Stimulated activated CD4-positive, alpha-beta T cell treated with anti-CD3 and anti-CD28 coated beads, Interleukin-4, amount 100 ng/mL, for 1 hour (primary cell): ENCODE measurements around the gene MAN2C1.
A peak's percentile ranks its signal among the peaks of the same experiment; 100 is the strongest.
"Not testable (repeated sequence)": the region's sequence is repeated elsewhere in the genome, so short reads cannot be mapped to it uniquely, and the experiment has no call there.

ENCODE experiments used
- DNase-seq: peaks from one replicate; pipeline ENCODE4 v3.0.0-alpha.2; 2020

The MAN2C1 gene

GRCh38 chr15:75367913-75368688 is at the start of gene MAN2C1:
MAN2C1 (minus strand) TSS chr15:75368607; CDS start chr15:75368583, 24 bp downstream.
- peak; percentile 94 for DNase-seq

GRCh38 chr15:75416584-75416983 is 48.2 kb upstream of the MAN2C1 start:
- no peak for DNase-seq

GRCh38 chr15:75410196-75410595 is 41.8 kb upstream of the MAN2C1 start:
- no peak for DNase-seq

- DNase-seq = no peak
Measured at GRCh38 chr15:75407083-75407482, 38.7 kb upstream of the MAN2C1 start.

- no peak for DNase-seq
Measured at GRCh38 chr15:75403892-75404291, 35.5 kb upstream of the MAN2C1 start.

- no peak for DNase-seq
Measured at GRCh38 chr15:75397494-75397893, 29.1 kb upstream of the MAN2C1 start.

GRCh38 chr15:75389791-75390382 is 21.5 kb upstream of the MAN2C1 start:
- DNase-seq = no peak

GRCh38 chr15:75383986-75384385 is 15.6 kb upstream of the MAN2C1 start:
- DNase-seq = not testable (repeated sequence)

- DNase-seq = no peak
Measured at GRCh38 chr15:75380773-75381172, 12.4 kb upstream of the MAN2C1 start.

- no peak for DNase-seq
Measured at GRCh38 chr15:75371901-75372688, 3.7 kb upstream of the MAN2C1 start.

- DNase-seq = no peak
Measured at GRCh38 chr15:75371486-75371885, 3.1 kb upstream of the MAN2C1 start.

- no peak for DNase-seq
Measured at GRCh38 chr15:75369897-75370581, 1.6 kb upstream of the MAN2C1 start.

GRCh38 chr15:75368689-75369239 is 357 bp upstream of the MAN2C1 start:
- DNase-seq = no peak

GRCh38 chr15:75367406-75367912 is 948 bp downstream of the MAN2C1 start:
- DNase-seq = no peak

GRCh38 chr15:75367006-75367405 is 1.4 kb downstream of the MAN2C1 start:
- no peak for DNase-seq

- DNase-seq = no peak
Measured at GRCh38 chr15:75366163-75366562, 2.2 kb downstream of the MAN2C1 start.

- DNase-seq = no peak
Measured at GRCh38 chr15:75364881-75365280, 3.5 kb downstream of the MAN2C1 start.

- DNase-seq = no peak
Measured at GRCh38 chr15:75363786-75364185, 4.6 kb downstream of the MAN2C1 start.

GRCh38 chr15:75362642-75363249 is 5.7 kb downstream of the MAN2C1 start:
- no peak for DNase-seq

GRCh38 chr15:75361989-75362641 is 6.3 kb downstream of the MAN2C1 start:
- no peak for DNase-seq

- no peak for DNase-seq
Measured at GRCh38 chr15:75361361-75361988, 6.9 kb downstream of the MAN2C1 start.
